IMR-90 (cell line): Measurements from ENCODE around the gene RELT. TPM values are rescaled to one million over a fixed set of nuclear protein-coding genes. Genes with fewer than 3 reads are reported as not detected.

ENCODE experiments used
- ATAC-seq: fragments of 200-7000 bp; cut with Tn5 transposase; 2 replicates; pipeline ENCODE4 v1.9.1; 2020; ENCODE audit warnings: low read depth, mild to moderate bottlenecking, moderate library complexity
- BruUV-seq: library from RNA; stranded (reverse); fragments of 400-500 nt; replicated peaks from 2 replicates; lab custom pipeline; 2021; lab: Mats Ljungman, UMichigan
- CTCF ChIA-PET: fragments of 300-600 bp; formaldehyde crosslinking; extraction: SDS; loops from one replicate; lab custom pipeline; 2021; ENCODE audit warnings: antibody characterized with exemption; lab: Yijun Ruan, JAX
- POLR2A ChIA-PET: fragments of 300-600 bp; sonication (Branson Sonifier 250); formaldehyde crosslinking; loops from one replicate; lab custom pipeline; 2022; ENCODE audit warnings: antibody characterized with exemption; ENCODE audit not compliant: unreplicated experiment; lab: Charles Lee
- DNase-seq: peaks from one replicate; pipeline ENCODE4 v3.0.0; 2013
- H2AFZ ChIP-seq: replicated peaks from 2 replicates; pipeline ENCODE3; 2013; ENCODE audit warnings: low read length, mild to moderate bottlenecking; ENCODE audit not compliant: poor library complexity
- H2AK5ac ChIP-seq: 2 replicates; pipeline ENCODE4 v1.6.1; 2013; ENCODE audit warnings: low read depth, low read length, inconsistent platforms
- H2AK9ac ChIP-seq: replicated peaks from 2 replicates; pipeline ENCODE3; 2013; ENCODE audit warnings: mild to moderate bottlenecking, low read depth, low read length, moderate library complexity; ENCODE audit not compliant: poor library complexity
- H2BK120ac ChIP-seq: 2 replicates; pipeline ENCODE4 v1.6.1; 2013; ENCODE audit warnings: low read depth, low read length, inconsistent platforms
- H2BK15ac ChIP-seq: 3 replicates; pipeline ENCODE4 v1.6.1; 2013; ENCODE audit warnings: low read depth, low read length, inconsistent platforms
- H2BK20ac ChIP-seq: 2 replicates; pipeline ENCODE4 v1.6.1; 2013; ENCODE audit warnings: low read depth, mild to moderate bottlenecking, inconsistent platforms, low read length, moderate library complexity
- H2BK5ac ChIP-seq: 2 replicates; pipeline ENCODE4 v1.6.1; 2013; ENCODE audit warnings: mild to moderate bottlenecking, low read depth, low read length, inconsistent platforms; ENCODE audit not compliant: poor library complexity, severe bottlenecking
- H3K14ac ChIP-seq: replicated peaks from 2 replicates; pipeline ENCODE4 v1.6.1; 2013; ENCODE audit warnings: low read depth, low read length, inconsistent platforms
- H3K18ac ChIP-seq: 2 replicates; pipeline ENCODE4 v1.6.1; 2013; ENCODE audit warnings: low read depth, low read length, control low read depth
- H3K23ac ChIP-seq: 2 replicates; pipeline ENCODE4 v1.6.1; 2013; ENCODE audit warnings: low read depth, low read length, inconsistent platforms
- H3K27ac ChIP-seq: 2 replicates; pipeline ENCODE4 v1.5.1; 2013; ENCODE audit warnings: mild to moderate bottlenecking, control low read depth, low read length; ENCODE audit not compliant: insufficient read depth
- H3K27me3 ChIP-seq: 2 replicates; pipeline ENCODE4 v1.6.1; 2013; ENCODE audit warnings: low read length; ENCODE audit not compliant: control insufficient read depth, insufficient read depth
- H3K36me3 ChIP-seq: 2 replicates; pipeline ENCODE4 v1.6.1; 2013; ENCODE audit warnings: low read length, mixed read lengths; ENCODE audit not compliant: control insufficient read depth, insufficient read depth
- H3K4ac ChIP-seq: 2 replicates; pipeline ENCODE4 v1.6.1; 2013; ENCODE audit warnings: low read depth, low read length, inconsistent platforms
- H3K4me1 ChIP-seq: 2 replicates; pipeline ENCODE4 v1.6.1; 2013; ENCODE audit warnings: low read length, mixed read lengths; ENCODE audit not compliant: control insufficient read depth, insufficient read depth
- H3K4me2 ChIP-seq: 2 replicates; pipeline ENCODE4 v1.6.1; 2013; ENCODE audit warnings: low read depth, mild to moderate bottlenecking, control low read depth, low read length, moderate library complexity
- H3K4me3 ChIP-seq: 2 replicates; pipeline ENCODE4 v1.5.1; 2013; ENCODE audit warnings: low read depth, mild to moderate bottlenecking, control low read depth, low read length, moderate library complexity; ENCODE audit not compliant: insufficient read depth
- H3K56ac ChIP-seq: 2 replicates; pipeline ENCODE4 v1.6.1; 2013; ENCODE audit warnings: low read length, inconsistent platforms; ENCODE audit not compliant: insufficient read depth; ENCODE audit errors: extremely low read depth
- H3K79me1 ChIP-seq, 2 experiments: 2 replicates each; pipeline ENCODE4 v1.6.1; 2013; ENCODE audit warnings: low read length in 2 of 2, inconsistent platforms in 1 of 2, low read depth in 1 of 2
- H3K9ac ChIP-seq: 2 replicates; pipeline ENCODE4 v1.6.1; 2013; ENCODE audit warnings: low read depth, low read length, control low read depth
- H3K9me1 ChIP-seq: 2 replicates; pipeline ENCODE4 v1.6.1; 2013; ENCODE audit warnings: low read length, inconsistent platforms; ENCODE audit not compliant: insufficient read depth
- H3K9me3 ChIP-seq: 2 replicates; pipeline ENCODE4 v1.6.1; 2013; ENCODE audit warnings: low read length; ENCODE audit not compliant: control insufficient read depth, insufficient read depth
- H4K20me1 ChIP-seq: 2 replicates; pipeline ENCODE4 v1.6.1; 2013; ENCODE audit warnings: low read length, inconsistent platforms; ENCODE audit not compliant: insufficient read depth
- H4K5ac ChIP-seq: 2 replicates; pipeline ENCODE4 v1.6.1; 2013; ENCODE audit warnings: mild to moderate bottlenecking, low read depth, low read length, control low read depth
- H4K8ac ChIP-seq, 2 experiments: 2 replicates each; pipeline ENCODE4 v1.6.1; 2013; ENCODE audit warnings: low read depth in 2 of 2, low read length in 2 of 2, control low read depth in 1 of 2, inconsistent platforms in 1 of 2
- H4K91ac ChIP-seq: 2 replicates; pipeline ENCODE4 v1.6.1; 2013; ENCODE audit warnings: low read depth, low read length, inconsistent platforms; ENCODE audit not compliant: insufficient read depth
- BHLHE40 ChIP-seq: fragments of 150-350 bp; IDR thresholded peaks from 2 replicates; pipeline ENCODE4 v1.6.1; 2016; ENCODE audit warnings: mild to moderate bottlenecking, low read depth, low read length
- CHD1 ChIP-seq: IDR thresholded peaks from 2 replicates; pipeline ENCODE4 v1.6.1; 2012; ENCODE audit warnings: low read depth, low read length, improper control_type of control experiment
- ELK1 ChIP-seq: fragments of 150-350 bp; IDR thresholded peaks from 2 replicates; pipeline ENCODE4 v1.6.1; 2016; ENCODE audit warnings: low read depth, mild to moderate bottlenecking, low read length, moderate library complexity, borderline replicate concordance
- MAZ ChIP-seq: IDR thresholded peaks from 2 replicates; pipeline ENCODE4 v1.6.1; 2012; ENCODE audit warnings: low read depth, mild to moderate bottlenecking, low read length, improper control_type of control experiment, moderate library complexity, borderline replicate concordance
- RAD21 ChIP-seq: IDR thresholded peaks from 2 replicates; pipeline ENCODE4 v1.6.1; 2012; ENCODE audit warnings: low read length, improper control_type of control experiment
- whole genome bisulfite sequencing, 2 experiments: methylation state at CpG; one replicate each; pipeline versions ENCODE4 v1.1.5 to v1.1.7; 2013; ENCODE audit warnings: missing lambda C conversion rate in 2 of 2; ENCODE audit not compliant: insufficient read length in 1 of 2; ENCODE audit errors: extremely low coverage in 2 of 2; 5-methylcytosine and 5-hydroxymethylcytosine counted together
- dilution Hi-C: fragments of 300-500 bp; cut with HindIII; formaldehyde crosslinking; loops from one replicate; pipeline ENCODE4 v1.14.3; 2018; ENCODE audit warnings: low sequenced_read_pairs; ENCODE audit not compliant: unreplicated experiment
- in situ Hi-C: fragments of 300-500 bp; cut with MboI; formaldehyde crosslinking; loops from 3 replicates; pipeline ENCODE4 v1.14.3; 2019; ENCODE audit warnings: low sequenced_read_pairs, inconsistent platforms, mixed read lengths
- intact Hi-C: fragments of 100-400 bp; cut with micrococcal nuclease; formaldehyde crosslinking; loops from 2 replicates; pipeline ENCODE4 v1.10.0; 2022
- polyA plus RNA-seq, 3 experiments: library from polyadenylated mRNA; depleted of rRNA; stranded (reverse); fragments of >200 nt; gene quantifications; 2 replicates each; pipeline ENCODE4 v1.2.3, GENCODE V29; 2012; ENCODE audit warnings: low replicate concordance in 1 of 3
- total RNA-seq: library from RNA; depleted of rRNA; stranded (reverse); fragments of >200 nt; gene quantifications from 2 replicates; pipeline ENCODE4 v1.2.3, GENCODE V29; 2012

Gene RELT
- total and polyA plus RNA-seq, 2 of the 4 experiments (the other 2 are of a cell fraction): 2.3 to 5.3 TPM

- in situ Hi-C loops: no loop called here
- no peak for TF ChIP-seq BHLHE40
- TF ChIP-seq ELK1: no peak
- TF ChIP-seq CHD1: no peak
- TF ChIP-seq MAZ: no peak
- no peak for TF ChIP-seq RAD21
Observed at GRCh38 chr11:73349633-73350032, 26.6 kb upstream of the RELT start.

More at GRCh38 chr11:73349633-73350032, 26.6 kb upstream of the RELT start:
- Histone ChIP-seq H3K4me2 (no peak overlapping the region), H3K36me3 (peaks cover 34% of the 10 kb centered on the region), H3K23ac (no peak overlapping the region), H3K9ac (no peak overlapping the region), H3K56ac (no peak overlapping the region), H3K4me1 (peaks cover 8% of the 10 kb centered on the region; the same call in 1 of the 2 replicates), H2AK9ac (peak overlapping the region; percentile 3), H3K27ac (no peak overlapping the region), H3K27me3 (no peaks in the 10 kb centered on the region), H2BK15ac (no peak overlapping the region), H4K5ac (no peak overlapping the region), H2AFZ (no peak overlapping the region), H3K4me3 (no peak overlapping the region), H3K79me1 (peaks cover 33 to 90% of the 10 kb centered on the region in 2 experiments), H3K9me1 (0 out of 2 replicates have a peak, but pooled peaks cover 9% of the 10 kb centered on the region), H3K9me3 (no peaks in the 10 kb centered on the region), H4K20me1 (peaks cover 83% of the 10 kb centered on the region), H2BK120ac (no peak overlapping the region), H2BK5ac (no peak overlapping the region), H2AK5ac (no peak overlapping the region), H4K91ac (no peak overlapping the region), H4K8ac (no peak overlapping the region), H3K14ac (no peak overlapping the region), H2BK20ac (no peak overlapping the region), H3K18ac (no peak overlapping the region), H3K4ac (no peak overlapping the region)
- ATAC-seq (no peak), DNase-seq (no peak)
- dilution Hi-C loops (no loop called here), intact Hi-C loops (no loop called here)
- no CpG with 5 or more reads among the region's 6 CpGs for WGBS, 2 experiments
- POLR2A ChIA-PET: no interaction called here
- BruUV-seq: no TSS peak
- CTCF ChIA-PET: interaction anchor here (3.5 kb wide), 1 partner anchor 44 kb away, joined by 16 read pairs; no protein-coding TSS in a partner anchor
